Suppressor macrophage (primary cell): ENCODE measurements around the gene ZNF219.
A peak's percentile ranks its signal among the peaks of the same experiment; 100 is the strongest.
"Not testable (repeated sequence)": the region's sequence is repeated elsewhere in the genome, so short reads cannot be mapped to it uniquely, and the experiment has no call there.

Source experiments
- DNase-seq, 4 experiments: peaks; one replicate each; pipeline ENCODE4 v3.0.0-alpha.2; 2020 to 2022

The ZNF219 gene

DNA sequence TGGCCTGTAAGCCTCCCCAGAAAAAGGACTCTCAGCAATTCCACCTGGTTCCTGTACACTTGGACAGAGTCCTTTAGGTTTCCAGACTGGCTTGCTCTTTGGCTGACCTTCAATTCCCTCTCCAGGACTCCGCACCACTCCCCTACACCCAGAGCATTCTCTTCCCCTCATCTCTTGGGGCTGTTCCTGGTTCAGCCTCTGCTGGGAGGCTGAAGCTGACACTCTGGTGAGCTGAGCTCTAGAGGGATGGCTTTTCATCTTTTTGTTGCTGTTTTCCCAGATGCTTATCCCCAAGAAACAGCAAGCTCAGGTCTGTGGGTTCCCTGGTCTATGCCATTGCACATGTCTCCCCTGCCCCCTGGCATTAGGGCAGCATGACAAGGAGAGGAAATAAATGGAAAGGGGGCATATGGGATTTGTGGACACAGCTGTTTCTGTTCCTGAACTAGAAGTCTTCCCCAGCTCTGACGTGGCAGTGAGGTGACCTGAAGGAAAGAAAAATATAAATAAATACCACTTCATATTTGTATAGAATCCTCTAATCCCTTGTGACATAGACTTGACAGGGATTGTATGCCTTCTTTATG lies 55.0 kb downstream of the ZNF219 start:
- DNase-seq: no peak

DNA sequence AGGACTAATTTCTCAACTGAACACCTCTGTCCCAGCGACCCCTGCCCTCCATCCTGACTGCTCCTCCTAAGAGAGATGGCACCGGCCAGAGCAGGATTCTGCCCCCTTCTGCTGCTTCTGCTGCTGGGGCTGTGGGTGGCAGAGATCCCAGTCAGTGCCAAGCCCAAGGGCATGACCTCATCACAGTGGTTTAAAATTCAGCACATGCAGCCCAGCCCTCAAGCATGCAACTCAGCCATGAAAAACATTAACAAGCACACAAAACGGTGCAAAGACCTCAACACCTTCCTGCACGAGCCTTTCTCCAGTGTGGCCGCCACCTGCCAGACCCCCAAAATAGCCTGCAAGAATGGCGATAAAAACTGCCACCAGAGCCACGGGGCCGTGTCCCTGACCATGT lies 55.5 kb downstream of the ZNF219 start:
- peak; percentile 13 to 59 (median 51) for DNase-seq

GRCh38 chr14:21041676-21042433 lies 56.6 kb downstream of the ZNF219 start, which contains the start of gene RNASE7:
RNASE7 (plus strand) TSS chr14:21042362; CDS start chr14:21042993, 631 bp downstream.
- DNase-seq: peak; percentile 27 to 62 (median 60)

DNA sequence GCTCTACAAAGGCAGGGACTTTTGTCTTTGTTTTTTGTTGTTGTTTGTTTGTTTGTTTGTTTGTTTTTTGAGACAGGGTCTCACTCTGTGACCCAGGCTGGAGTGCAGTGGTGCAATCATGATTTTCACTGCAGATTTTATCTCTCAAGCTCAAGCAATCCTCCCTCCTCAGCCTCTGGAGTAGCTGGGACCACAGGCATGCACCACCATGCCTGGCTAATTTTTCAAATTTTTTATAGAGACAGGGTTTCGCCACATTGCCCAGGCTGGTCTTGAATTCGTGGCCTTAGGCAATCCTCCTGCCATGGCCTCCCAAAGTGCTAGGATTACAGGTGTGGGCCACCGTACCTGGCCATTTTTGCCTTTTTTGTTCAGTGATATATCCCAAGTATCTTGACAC lies 57.5 kb downstream of the ZNF219 start:
- not testable (repeated sequence) for DNase-seq

GRCh38 chr14:21040370-21040925 lies 58.0 kb downstream of the ZNF219 start:
- no peak for DNase-seq
